ELF-1 (cell line): ENCODE results near the gene DNAH17.

Experiments
- DNase-seq: peaks from one replicate; pipeline ENCODE4 v3.0.0-alpha.2; 2016; ENCODE audit warnings: low read depth, low spot score

The DNAH17 gene

DNA sequence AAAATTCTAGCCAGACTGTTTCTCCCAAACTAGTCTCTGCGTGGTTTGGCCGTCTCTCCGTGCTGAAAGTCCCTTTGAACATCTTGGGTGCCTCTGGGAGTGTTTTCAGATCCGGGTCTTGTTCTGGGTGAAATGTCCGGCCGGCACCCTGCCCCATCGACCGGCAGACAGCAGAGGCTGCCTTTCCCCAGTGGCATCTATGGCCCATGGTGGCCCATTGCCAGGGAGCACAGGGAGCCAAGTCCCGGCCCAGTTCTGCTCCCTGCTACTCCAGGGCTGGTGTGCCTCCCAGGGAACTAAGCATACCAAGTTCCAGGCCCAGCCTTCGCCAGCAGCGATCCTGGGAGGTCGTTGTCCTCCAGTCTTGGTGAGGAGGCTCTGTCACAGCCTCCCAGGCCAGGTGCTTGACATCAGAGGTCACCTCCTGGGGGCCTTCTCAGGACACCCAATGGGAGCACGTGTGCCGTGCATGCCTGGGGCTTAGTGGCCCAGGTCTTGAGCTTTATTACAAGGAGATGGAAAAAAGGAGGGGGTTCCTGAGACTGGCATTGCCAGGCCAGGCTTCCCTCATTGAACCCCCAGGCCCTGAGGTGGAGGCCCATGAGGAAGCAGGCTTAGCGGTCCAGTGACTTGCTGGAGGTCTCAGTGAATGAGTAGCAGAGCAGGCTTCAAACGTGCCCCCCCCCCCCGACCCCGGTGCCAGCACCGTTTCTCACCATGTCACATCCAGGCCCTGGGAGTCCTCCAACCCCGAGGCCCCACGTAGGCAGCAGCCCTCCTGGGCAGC lies 144.8 kb downstream of the DNAH17 start:
- no peak for DNase-seq

DNA sequence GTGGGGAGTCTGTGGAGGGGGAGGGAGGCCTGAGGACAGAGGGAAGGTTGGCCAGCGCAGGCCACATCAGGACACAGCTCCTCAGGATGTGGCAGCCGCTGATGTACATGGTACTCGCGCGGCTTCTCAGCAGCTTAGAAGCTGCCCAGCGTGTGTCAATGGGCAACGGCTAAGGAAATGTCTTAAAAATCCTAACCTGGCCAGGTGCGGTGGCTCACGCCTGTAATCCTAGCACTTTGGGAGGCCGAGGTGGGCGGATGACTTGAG lies 145.6 kb downstream of the DNAH17 start:
- DNase-seq, result no peak

DNA sequence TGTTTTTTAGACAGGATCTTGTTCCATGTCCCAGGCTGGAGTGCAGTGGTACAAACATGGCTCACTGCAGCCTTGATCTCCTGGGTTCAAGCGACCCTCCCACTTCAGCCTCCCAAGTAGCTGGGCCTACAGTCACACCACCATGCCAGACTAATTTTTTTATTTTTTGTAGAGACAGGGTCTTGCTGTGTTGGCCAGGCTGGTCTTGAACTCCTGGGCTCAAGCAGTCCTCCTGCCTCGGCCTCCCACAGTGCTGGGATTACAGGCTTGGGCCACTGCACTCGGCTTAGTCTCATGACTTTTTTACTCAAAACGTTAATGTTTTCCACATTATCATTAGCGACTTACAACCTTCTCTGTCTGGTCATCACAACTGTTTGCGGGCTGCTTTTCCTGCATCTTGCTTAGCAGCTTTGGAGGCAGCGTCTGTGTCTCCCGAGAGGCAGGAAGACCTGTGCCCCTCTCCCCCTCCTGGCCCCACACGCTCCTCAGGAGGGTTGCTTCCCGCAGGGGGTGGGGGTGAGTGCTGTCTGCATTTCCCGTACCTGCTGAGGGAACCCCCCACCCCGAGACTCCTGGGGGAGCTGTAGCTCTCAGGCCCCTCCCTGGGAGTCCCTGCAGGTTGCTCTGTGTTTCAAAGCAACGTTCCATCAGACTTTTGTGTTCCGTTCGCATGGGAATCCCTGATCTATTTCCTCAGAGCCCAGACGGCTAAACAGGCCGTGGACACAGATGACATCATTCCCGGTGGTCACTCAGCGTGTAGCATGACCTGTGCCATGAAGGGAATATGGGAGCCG lies 146.1 kb downstream of the DNAH17 start:
- DNase-seq, result no peak

DNA sequence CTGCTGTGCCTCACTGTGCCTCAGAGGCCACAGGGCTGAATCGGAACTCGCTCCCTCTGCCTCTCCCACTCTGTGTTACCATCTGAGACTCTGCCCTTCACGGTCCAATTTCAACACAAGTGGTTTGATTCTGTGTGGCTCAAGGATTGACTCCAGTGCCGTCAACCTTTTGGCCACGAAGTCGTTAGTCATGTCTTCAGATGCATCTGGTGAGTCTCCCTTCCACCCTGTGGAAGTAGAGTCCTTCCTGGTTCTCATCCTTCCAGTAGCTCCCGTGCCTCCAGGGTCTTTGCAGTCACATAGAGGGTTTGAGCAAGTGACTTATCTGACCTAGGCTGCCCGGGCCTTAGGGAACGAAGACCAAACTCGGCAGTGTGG lies 147.6 kb downstream of the DNAH17 start:
- no peak for DNase-seq

DNA sequence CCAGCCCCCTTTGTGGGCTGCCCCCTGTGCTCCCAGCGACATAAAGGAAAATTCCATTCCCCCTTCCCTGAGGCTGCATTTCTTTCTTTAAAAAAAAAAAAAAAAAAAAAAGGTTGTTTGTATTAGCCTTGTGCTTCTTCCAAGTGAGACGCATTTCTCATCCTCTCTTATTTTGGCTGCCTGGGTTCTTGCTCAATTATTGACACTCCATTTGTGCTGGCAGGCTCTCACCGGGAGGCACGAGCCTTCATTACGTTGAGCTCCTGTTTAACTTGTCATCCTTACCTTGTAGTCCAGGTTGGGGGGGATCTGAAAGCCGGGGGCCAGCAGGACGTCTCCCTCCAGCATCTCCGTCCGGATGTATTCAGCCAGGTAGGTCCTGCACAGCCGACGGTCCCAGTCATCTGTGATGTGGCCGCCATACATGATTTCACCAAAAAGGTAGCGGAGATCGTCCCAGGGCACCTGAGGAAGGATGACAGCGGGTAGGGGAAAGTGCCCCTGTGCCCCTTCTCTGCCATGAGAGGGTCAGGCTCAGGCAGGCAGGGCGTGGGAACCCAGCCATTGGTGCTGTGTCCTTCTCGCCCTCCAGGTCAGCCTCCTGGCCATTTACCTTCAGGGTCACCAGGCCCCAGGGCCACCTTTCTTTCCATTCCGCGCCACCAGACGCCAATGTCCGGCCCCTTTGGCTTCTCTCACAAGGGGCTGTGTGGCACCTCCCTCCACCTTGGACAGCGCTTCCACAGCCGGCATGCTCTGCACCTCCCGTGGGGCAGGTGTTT lies 148.2 kb downstream of the DNAH17 start:
- DNase-seq, result no peak

DNA sequence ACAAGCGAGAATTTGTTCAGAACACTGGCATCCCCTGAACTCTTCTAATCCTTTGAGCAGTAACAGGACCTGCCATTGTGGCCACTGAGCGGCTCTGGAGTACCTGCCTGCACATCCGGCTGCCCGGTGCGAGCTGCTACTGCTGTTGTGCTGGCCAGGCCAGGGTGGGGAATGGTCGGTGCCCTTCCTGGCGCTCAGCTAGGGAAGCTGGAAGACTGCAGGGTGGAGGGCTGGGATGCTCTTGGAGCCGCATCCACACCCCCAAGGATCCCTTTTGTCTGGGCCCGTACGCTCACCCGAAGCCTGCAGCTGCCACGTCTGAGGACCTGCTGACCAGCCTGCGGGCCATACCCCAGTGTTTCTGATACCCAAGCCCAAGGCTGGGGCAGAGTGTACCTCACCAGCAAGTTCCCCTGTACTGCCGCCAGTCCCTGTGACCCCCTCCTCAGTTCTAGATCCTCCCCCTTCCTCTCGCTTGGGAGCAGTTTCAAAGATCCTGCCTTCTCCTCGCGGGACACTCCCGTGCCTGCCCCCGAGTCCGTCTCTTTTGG lies 149.1 kb downstream of the DNAH17 start:
- no peak for DNase-seq

DNA sequence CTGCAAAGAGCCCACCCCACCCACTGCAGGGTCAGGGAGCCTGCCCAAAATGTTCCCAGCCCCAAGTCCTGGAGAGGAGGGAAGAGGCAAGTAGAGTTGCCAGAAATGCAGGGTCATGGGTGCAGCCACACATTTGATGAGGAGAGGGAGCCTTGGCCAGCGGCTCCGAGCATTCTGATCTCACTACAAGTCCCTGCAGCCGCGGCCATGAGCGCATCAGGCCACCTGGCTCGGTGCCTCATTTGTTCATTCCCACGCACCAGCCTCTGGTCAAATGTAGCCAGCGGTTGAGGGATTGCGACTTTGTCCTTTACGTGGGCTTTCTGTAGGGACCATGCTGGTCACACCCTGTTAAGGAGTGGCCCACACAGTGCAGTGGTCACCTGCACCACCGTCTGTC lies 150.1 kb downstream of the DNAH17 start:
- DNase-seq, result no peak

DNA sequence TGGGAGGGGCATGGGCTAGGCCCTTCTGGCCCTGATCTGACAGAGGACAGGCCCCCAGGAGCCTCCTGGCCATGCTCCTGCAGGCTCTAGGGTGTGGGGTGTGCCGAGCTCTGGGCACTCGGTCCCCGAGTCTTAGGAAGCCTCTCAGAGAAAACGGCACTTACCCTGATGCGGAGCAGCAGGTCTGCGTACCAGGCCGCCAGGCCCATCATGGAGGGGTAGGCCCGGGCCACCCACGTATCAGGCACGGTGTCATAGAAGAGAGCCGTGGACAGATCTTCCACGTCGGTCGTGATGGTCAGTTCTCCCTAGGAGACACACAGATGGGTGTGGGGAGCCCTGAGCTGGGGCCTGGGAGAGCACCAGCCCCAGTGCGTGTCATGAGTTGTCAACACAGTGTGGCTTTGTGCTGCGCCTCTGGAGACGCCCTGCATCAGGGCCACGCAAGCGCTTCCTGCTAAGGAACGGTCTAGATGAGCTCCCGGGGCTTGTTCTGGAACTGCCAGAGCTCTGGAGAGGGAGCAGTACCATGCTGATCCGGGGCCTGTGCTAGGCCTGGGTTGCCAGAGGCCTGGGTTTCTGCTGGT lies 150.8 kb downstream of the DNAH17 start:
- DNase-seq, result no peak

DNA sequence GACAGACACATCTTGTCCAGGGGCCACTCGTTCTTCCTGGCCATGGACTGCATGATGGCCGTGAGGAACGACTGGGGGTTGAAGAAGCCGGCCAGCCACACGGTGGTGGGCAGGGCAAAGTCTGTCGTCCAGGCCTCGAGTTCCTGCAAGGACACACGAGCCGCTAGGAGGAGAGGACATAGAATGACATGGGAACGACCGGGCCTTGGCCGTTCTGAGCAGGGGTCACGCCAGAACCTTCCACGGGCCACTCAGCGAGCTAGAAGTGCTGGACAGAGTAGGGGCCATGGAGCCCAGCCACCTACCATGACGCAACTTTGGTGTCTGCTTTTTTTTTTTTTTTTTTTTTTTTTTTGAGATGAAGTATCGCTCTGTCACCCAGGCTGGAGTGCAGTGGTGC lies 151.8 kb downstream of the DNAH17 start:
- DNase-seq, result no peak

DNA sequence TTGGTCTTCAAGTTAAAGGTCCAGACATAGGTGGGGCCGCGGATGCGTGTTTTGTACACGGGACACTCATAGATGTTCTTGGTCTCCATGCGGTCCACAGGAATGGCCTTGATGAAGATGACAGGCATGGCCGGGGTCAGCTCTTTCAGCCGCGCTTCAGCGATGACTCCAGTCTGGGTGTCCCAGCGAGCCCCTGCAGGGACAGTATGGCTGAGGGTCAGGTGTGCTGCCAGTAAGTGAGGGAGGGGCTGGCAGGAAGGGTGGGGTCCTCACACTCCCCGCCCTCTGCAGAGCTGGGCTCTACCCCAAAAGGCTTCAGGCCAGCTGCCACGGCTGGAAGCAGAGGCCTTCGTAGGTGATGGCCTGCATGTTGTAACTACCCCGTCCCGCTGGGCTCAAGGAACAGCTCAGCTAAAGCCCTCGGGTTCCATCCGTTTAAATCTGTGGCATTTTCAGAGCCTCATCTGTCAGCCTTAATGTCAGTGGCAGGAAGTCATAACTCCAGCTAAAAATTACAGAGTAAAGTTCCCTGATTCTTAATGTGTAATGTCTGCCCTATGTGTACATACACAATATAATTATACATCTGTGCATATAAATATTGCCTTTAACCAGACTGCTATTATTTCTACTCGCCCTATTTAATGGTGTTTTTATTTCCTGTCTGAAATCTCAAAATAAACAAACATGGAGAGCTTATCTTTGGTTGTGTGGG lies 153.1 kb downstream of the DNAH17 start:
- DNase-seq, result no peak

DNA sequence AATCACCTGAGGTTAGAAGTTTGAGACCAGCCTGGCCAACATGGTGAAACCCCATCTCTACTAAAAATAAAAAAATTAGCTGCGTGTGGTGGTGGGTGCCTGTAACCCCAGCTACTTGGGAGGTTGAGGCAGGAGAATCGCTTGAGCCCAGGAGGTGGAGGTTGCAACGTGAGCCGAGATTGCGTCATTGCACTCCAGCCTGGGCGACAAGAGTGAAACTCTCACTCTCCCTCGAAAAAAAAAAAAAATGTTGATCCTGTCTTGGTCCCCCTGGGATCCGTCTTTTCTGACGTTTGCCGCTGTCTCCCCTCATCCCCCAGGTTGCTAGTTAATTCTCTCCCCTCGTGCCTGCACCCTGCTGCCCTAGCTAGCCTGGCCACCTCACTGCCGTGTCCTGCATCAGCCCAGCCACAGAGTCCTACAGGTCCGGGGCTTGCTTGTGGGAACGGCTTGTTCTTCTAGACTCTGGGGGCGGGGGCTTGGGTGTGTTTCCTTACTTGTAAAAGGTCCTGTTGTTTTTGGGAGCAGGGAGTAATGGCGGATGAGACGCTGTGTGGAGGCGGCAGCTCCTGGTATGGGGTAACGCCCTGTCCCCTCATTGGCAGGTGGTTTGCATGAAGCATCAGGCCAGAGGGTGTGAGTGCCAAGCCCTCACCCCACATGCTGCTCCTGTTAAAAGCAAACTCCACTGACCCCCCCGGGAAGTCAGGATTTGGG lies 154.2 kb downstream of the DNAH17 start:
- no peak for DNase-seq

DNA sequence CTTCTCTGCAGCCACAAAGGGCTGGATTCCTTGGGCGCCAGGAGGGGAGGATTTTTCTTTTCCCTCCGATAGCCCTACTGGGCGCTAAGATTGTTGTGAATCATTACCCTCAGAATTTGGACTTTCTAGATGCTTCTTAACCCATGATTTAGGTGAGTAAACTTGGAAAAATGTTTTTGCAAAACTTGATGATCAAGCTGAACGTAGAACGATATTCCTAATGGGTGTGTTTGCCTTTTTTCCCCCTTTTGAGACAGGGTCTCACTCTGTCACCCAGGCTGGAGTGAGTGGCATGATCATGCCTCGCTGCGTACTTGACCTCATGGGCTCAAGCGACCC lies 155.0 kb downstream of the DNAH17 start:
- no peak for DNase-seq

DNA sequence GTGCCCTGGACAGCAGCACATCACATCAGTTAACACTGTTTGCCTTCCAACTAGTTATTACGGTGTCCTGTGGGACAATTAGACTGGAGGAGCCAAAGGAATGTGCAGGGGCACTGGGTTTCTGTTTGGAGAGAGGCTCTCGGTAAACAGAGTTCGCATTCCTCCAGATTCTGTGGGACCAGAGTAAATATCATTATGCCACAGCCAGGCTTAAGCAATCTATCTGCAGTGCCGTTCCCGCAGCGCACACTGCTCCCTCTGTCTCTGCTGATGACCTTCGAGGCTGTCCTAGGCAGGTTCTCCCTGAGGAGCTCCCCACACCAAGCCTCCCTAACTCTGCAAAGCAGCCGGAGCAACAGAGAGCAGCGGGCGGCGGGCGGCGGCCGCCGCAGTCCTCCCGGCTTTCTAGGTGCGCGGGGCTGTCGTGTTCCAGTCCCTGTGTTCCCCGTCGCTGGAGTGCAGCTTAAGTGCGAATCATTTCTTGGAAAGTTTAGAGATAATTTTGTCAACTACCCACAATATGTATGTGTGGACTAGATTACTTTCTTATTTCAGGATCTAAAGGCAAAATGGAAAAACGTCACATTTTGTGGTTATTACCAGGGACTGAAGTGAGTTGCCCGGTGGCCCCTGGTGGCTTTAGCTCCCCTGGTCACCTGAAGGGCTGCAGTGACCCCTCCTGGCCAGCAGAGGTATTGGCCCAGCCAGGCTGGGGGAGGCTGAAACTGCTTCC lies 155.5 kb downstream of the DNAH17 start:
- peak; percentile 95 for DNase-seq

DNA sequence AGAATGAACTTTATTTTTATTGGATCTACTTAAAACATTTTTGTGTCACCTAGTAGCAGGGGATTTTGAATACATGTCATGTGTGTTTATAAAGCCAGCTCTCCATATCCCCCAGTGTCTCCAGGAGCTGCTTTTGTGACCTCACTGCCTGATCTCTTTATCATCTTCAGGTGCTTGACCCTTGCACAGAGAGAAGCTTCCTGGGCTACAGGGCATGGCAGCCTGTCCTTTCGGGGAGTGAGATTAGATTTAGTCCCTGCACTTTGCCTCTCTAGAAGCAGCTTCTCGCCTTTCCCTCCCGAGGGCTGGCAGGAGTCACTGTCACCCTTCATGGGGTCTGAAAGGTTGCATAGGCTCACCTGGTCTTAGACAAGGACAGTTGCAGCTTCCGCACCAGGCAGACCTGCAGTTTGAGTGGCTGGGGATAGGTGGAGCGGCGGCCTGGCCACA lies 156.1 kb downstream of the DNAH17 start:
- no peak for DNase-seq

DNA sequence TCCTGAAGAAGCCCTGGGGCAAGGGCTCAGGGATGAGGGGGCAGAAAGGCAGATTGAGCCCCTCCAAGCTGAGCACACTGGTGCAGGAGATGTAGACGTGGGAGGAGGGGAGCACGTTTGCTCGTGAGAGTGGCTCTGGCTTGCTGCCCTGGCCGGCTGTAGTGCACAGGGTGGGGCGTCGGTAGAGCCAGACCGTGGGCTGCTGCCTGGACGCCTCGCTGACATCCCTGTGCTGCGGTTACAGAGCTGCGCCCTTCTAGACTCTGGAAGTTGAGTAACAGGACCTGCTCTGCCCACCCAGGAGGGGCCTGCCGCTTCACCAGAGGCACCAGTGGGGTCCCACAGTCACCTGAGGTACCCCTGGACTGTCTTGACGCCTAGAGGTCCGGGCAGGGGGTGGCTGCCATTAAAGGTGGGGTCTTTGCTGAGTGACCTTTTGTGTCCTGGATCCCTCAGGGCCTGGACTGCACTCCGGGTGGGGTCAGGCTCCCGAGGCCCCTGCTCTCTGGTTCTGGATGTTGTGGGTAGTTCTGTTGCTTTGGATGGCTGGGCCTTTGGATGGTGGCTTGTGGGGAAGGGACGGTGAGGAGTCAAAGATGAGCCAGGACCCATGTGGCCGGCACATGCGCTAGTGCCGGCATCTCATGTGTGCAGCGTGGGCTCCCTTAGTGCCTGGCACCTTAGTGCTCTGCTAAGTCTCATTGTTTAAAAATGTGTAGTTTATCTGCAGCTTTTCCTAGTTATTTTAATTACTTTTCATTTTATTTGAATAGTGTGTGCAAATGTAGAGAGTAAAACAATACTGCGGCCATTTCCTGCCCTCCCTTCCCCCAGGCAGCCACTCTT lies 157.0 kb downstream of the DNAH17 start:
- no peak for DNase-seq

DNA sequence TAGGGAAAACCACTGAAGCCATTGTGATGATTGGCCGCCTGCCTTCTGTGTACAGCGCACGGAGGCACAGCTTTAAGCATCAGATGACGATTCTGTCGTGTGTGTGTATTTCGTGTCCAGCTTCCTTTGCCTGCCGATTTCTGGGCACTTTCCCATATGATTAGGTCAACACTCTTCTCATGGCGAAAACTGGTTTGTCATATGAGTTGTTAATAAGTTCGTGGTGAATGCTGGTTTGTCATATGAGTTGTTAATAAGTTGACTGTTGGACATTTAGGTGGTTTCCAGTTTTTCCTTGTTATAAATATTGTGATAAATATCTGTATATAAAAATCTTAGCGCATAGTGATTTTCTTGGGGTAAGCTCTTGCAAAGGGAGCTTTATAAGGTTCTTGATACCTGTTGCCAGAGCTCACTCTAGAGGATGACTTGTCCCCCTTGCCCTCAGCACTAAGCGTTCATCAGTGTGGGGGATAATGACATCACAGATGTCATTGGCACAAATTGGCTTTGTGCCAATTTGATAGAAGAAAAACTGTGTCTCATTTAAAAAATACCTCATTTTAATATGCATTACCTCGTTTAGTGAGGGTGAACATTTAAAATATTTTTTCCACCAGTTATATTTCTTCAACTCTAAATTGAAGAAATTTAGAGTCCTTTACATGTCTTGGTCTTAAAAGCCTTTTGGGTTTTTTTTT lies 158.7 kb downstream of the DNAH17 start:
- DNase-seq, result no peak

DNA sequence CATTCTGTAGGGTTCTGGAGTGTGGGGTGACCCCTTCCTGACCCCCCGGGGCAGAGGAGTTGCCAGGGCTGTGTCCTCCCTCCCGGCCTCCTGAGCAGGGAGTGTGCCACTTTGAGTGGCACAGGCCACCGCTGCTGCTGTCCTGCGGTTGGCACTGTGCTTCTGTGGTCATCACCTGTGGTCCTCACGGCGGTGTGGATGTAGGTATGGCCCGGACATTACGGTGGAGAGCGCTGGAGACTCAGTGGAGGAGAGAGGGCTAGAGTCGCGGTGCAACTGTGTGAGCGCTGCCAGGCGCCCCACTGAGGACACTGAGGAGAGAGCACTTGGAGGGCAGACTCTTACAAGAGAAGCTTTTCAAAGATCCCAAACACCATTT lies 159.7 kb downstream of the DNAH17 start:
- DNase-seq, result no peak

DNA sequence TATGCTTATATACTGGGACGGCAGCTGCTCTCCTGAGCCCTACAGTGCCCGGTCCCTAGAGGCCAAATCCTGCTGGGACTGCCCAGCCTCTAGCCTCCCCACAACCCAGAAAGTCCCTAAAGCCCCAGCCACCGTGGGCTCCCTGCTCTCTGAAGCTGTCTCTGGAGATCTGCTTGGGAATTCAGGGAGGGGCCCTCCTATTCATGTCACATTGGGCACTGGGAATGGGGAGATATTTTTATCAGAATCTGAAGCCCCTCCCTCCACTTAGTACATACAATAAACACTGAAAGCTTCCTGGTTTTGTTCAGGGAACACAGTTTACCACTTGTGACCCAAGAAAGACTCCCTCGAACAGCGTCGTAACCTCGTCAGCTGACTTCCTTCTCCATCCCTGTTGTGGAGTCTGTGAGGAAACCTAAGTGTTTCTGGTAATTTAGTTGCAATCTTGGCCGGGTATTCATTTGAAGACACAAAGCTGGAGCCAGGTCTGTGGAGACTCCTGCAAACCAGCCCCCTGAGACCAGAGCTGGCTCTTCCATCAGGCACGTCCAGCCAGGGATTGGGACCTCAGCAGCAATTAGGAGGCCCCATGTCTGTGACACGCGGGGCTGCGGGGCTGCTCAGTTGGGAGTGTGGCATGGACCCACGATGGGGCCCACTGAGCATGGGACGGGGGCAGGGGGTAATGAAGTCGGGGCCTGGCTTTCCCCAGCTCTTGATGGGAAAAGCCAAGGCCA lies 160.2 kb downstream of the DNAH17 start:
- no peak for DNase-seq
